HG03139 (cell line): Measurements from ENCODE around the gene TARM1.

ENCODE experiments used
- ATAC-seq: cut with Tn5 transposase; IDR thresholded peaks from one replicate; pipeline ENCODE4 v1.9.1; 2021; ENCODE audit not compliant: unreplicated experiment

Gene TARM1

DNA sequence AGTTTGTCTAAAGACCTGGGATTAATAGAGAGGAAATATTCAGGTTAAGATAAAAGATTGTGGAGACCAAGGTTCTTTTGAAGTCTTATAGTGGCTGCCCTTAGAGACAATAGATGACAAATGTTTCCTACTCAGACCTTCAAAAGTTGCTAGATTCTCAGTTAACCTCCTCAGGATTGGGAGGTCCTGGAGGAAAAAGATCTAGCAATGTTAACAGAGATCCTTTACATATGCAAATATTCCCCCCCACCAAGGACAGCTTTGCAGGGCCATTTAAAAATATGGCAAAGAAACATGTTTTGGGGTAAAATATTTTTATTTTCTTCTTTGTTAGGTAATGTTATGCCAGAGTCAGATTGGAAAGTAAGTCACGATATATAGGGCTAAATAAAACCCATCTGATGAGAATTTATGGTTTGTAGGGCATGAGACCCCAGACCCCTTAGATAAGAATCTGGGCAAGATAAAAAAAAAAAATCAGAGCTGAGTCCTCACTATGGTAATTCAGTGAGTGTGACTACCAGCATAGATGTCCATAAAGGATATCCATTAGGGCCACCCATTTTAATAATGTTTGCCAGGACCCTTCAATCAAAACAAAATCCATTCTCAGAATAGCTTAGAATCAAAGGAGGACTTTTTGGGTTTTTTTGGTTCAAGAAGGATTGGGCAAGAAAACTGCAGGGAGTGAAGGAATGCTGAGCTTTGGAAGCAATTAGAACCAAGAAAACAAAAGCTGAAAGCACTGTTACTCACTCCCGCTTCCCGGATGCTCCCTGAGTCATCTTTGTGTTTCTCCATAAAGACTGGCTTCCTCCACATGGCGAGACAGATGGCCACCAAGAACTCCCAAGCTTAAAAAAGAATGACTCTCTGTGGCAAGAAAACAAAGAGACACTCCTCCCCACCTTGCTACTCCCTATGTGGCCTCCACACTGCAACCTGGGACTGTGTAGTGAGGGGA lies 45.7 kb downstream of the TARM1 start:
- no peak for ATAC-seq

DNA sequence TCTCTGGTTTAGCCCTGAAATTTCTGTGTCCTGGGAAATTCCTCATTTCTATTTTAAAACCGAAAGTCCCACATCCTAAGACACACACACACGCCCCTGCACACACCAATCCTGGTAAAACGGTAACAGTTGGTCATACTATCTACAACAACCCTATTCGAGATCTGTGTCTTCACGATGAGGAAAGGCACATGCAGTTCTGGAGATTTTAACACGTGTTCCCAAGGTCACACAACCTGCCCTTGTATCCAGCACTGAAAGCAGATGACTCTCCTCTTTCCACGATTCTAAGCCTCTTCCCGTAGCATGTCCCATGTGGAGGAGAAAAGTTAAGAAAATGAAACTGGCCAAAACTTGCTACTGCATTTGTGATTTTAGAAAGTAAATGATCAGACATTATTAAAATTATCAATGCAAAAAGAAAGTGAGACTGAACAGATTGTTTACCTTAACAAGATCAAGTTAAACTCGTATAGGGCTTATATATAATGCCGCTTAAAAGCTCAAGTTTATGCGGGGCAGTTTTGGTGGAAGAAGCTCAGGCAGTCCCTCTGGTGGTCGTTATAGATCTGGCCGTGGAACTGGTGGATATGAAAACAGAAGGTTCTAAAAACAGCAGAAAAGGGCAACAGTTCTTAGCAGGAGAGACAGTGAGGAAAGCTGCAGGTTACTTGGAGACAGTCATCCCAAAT lies 50.1 kb downstream of the TARM1 start:
- no peak for ATAC-seq

DNA sequence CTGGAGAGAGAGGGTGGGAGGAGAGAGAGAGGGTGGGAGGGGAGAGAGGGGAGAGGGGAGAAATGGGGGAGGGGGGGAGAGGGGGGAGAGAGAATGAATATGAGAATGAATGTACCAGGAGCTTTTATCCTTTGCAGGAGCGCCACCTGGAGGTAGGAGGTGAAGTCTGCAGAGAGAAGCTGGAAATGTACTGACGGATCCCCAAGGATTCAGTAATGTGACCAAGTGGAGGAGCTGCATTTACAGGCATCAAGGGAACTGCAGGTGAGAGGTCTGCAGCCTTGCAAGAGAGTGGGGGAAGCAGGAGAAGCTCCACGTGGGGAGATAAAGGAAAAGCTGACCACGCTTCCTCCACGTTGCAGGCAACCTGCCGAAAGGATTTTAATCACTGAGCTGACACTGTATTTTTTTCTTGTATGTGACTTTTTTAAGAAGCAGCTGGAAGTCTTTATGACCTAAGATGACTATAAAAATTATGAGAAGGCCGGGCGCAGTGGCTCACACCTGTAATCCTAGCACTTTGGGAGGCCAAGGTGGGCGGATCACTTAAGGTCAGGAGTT lies 51.2 kb downstream of the TARM1 start:
- no peak for ATAC-seq

DNA sequence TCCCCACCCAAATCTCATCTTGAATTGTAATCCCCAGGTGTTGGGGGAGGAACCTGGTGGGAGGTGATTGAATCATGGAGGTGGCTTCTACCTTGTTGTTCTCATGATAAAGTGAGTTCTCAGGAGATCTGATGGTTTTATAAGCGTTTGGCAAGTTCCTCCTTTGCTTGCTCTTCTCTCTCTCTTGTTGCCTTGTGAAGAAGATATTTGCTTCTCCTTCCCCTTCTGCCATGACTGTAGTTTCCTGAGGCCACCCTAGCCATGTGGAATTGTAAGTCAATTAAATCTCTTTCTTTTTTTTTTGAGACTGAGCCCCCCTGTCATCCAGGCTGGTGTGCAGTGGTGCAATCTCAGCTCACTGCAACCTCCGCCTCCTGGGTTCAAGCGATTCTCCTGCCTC lies 51.9 kb downstream of the TARM1 start:
- ATAC-seq = no peak

DNA sequence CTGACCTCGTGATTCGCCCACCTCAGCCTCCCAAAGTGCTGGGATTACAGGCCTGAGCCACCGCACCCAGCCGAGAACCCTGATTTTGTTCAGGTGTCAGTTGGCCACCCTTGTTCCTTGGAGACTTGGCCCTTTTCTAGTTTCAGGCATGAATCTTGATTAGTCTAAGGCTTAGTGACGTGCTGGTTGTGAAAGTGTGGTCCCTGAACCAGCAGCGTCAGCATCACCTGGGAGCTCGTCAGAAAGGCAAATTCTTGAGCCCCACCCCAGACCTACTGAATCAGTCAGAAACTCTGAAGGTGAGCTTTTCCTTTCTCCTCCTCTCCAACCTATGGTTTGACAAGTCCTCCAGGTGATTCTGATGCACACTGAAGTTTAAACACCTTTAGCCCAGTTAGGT lies 54.5 kb downstream of the TARM1 start:
- ATAC-seq = no peak

DNA sequence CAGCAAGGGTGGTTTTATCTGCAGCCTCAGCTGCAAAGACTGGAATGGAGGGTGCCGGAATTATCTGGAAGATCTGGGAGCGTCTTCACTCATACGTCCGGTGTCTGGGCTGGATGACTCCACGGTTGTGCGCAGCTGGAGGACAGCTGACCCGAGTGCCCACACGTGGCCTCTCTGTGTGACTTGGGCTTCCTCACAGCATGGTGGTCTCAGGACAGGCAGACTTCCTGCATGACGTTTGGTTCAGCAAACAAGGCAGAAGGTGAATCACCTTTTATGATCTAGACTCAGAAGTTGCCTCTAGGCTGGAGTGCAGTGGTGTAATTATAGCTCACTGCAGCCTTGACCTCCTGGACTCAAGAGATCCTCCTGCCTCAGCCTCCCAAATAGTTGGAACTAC lies 56.5 kb downstream of the TARM1 start:
- ATAC-seq = no peak

DNA sequence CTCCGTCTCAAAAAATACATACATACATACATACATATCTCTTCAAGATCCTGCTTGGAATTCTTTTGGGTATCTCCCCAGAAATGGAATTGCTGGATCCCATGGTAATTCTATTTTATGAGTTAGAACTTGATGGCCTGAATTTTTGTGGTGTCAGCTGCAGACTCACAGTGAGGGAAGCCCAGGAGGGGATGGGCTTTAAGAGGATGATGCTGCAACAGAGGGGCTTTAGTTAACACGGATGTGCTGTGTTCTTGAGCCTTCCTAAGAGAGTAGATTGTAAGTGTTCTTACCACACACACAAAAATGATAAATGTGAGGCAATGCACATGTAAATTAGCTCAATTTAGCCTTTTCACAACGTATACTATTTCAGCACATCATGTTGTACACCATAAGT lies 58.0 kb downstream of the TARM1 start:
- ATAC-seq = no peak

DNA sequence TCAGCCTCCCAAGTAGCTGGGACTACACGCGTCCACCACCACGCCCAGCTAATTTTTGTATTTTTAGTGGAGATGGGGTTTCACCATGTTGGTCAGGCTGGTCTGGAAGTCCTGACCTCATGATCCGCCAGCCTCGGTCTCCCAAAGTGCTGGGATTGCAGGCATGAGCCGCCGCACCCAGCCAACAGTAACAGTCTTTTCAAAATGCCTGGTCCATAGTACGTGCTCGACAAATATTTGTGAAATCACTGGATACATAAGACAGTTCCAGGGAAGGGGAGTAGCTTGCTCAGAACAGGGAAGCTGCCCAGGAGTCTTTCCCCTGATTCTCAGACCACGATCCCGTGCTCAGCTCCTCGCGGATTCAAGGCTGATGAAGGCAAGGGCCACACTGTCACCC lies 59.2 kb downstream of the TARM1 start:
- no peak for ATAC-seq

DNA sequence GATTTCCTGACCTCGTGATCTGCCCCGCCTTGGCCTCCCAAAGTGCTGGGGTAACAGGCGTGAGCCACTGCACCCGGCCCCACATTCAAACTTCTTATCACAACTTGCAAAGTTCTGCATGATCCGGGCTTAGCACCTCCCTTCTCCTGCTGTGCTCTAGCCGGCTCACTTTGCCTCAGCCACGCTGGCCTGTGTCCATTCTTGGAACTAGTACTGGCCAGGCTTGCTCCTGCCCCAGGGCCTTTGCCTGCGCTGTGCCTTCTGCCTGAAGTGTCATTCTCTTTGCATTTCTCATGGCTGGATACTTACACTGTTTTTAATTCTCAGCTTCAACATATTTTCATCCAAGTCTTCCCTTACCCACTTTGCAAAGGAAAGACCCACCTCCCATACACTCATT lies 59.8 kb downstream of the TARM1 start:
- ATAC-seq = no peak
